BLaER1 treated with 17β-estradiol and CSF1 and Interleukin-3, amounts not matched to agents 10 nM and 100 nM (cell line): Measurements from ENCODE around the gene C11orf68.

ENCODE experiments used
- H3K27ac ChIP-seq, 11 experiments: shearing (Covaris generic); formaldehyde crosslinking; 2 replicates each; pipeline ENCODE4 v1.8.1; 2022
- H3K27me3 ChIP-seq, 11 experiments: shearing (Covaris generic); formaldehyde crosslinking; 2 replicates each; pipeline ENCODE4 v1.8.1; 2022
- H3K36me3 ChIP-seq, 11 experiments: shearing (Covaris generic); formaldehyde crosslinking; 2 replicates each; pipeline ENCODE4 v1.8.1; 2022
- H3K4me1 ChIP-seq, 10 experiments: shearing (Covaris generic); formaldehyde crosslinking; 2 replicates each; pipeline ENCODE4 v1.8.1; 2022
- H3K4me2 ChIP-seq, 11 experiments: shearing (Covaris generic); formaldehyde crosslinking; 2 replicates each; pipeline ENCODE4 v1.8.1; 2022
- H3K4me3 ChIP-seq, 10 experiments: shearing (Covaris generic); formaldehyde crosslinking; 2 replicates each; pipeline ENCODE4 v1.8.1; 2022
- H3K9ac ChIP-seq, 11 experiments: shearing (Covaris generic); formaldehyde crosslinking; 2 replicates each; pipeline ENCODE4 v1.8.1; 2022
- H3K9me3 ChIP-seq, 11 experiments: shearing (Covaris generic); formaldehyde crosslinking; replicated peaks in 1 of 11; 2 replicates each; pipeline ENCODE4 v1.8.1; 2022
- H4K20me1 ChIP-seq, 11 experiments: shearing (Covaris generic); formaldehyde crosslinking; 2 replicates each; pipeline ENCODE4 v1.8.1; 2022
- Cebpa-rat ChIP-seq, 11 experiments: shearing (Covaris generic); IDR thresholded peaks; 2 replicates each; pipeline ENCODE4 v1.8.1; 2022

C11orf68 gene

DNA sequence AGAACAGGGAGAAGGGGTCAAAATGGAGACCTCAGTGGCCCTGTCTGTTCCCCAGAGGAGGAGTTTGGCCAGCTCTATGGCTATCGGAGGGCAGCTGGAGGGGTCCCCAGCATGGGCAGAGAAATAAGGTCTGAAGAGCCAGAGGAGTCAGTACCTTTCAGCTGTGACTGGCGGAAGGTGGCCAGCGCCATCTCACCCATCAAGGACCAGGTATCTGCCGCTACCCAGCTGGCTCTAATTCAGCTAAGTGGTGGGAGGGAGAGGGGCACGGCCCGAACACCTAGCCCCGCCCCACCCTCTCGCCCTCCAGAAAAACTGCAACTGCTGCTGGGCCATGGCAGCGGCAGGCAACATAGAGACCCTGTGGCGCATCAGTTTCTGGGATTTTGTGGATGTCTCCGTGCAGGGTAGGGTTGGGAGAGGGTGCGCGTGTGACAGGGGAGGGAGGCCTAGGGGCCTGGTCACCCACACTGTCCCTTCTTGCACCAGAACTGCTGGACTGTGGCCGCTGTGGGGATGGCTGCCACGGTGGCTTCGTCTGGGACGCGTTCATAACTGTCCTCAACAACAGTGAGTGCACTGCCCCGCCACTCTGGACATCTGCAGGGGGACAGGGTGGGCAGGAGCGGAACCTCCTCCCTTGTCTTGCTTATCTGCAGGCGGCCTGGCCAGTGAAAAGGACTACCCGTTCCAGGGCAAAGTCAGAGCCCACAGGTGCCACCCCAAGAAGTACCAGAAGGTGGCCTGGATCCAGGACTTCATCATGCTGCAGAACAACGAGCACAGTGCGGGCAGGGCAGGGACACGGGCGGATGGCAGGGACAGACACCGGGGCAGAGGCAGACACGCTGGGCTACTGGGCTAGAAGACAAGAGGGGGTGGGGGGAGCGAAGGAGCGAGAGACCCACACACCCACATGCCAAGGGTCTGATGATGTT lies 36.5 kb downstream of the C11orf68 start:
- Histone ChIP-seq H3K36me3 (peaks cover 45 to 60% (median 50%) of the 10 kb centered on the region in 11 experiments), H3K4me2 (peak overlapping the region; percentile 68 to 94 (median 88); a peak in 20 of 22 replicates), H3K27ac (peak overlapping the region in 1 of 11 experiments; percentile 51; a peak in 2 of 22 replicates), H3K9ac (peak overlapping the region in 7 of 11 experiments; percentile 6 to 57 (median 49); a peak in 3 of 22 replicates), H3K4me3 (no peak overlapping the region), H3K4me1 (peaks cover 59 to 84% (median 77%) of the 10 kb centered on the region in 10 experiments), H3K27me3 (no peaks in the 10 kb centered on the region), H4K20me1 (peaks cover 0 to 56% (median 28%) of the 10 kb centered on the region in 11 experiments; a peak in 15 of 22 replicates), H3K9me3 (no peaks in the 10 kb centered on the region)
- no peak for TF ChIP-seq Cebpa-rat (IDR thresholded peaks at IDR 0.05)

DNA sequence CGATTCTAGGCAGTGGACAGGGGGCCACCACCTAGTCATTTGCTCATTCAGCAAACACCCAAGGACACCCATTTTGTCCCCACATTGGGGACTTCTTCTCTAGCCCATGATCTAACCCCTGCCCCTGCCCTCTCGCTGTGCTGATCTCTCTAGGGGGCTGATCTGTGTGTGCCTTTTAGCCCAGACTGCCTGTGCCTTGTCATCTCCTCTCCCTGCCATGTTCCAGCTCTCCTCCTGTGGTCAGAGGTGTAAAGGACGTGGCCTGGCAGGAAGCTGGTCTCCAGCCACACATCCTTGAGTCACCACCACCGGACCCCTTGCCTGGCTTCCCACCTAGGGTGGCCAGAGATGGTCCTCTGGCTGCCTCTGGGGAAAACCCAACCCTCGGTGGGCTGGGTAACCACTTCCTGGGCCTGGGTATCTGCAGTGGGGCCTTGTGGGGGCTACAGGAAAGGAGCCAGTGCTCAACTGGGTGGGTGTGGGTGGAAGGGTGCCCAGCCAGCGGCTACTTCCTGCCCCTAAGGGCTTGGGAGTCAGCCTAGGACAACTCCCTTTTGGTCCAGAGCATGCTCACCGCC lies 37.9 kb downstream of the C11orf68 start:
- H3K4me2 ChIP-seq, result peak overlapping the region; percentile 68 to 94 (median 88)
- H3K36me3 ChIP-seq, result peaks cover 35 to 46% (median 39%) of the 10 kb centered on the region in 11 experiments
- H4K20me1 ChIP-seq, result peaks cover 0 to 43% (median 22%) of the 10 kb centered on the region in 11 experiments; a peak in 15 of 22 replicates
- TF ChIP-seq Cebpa-rat (IDR thresholded peaks at IDR 0.05), result no peak
- no peaks in the 10 kb centered on the region for H3K27me3 ChIP-seq
- peak overlapping the region in 2 of 10 experiments; percentile 7 to 54; a peak in 1 of 20 replicates for H3K4me3 ChIP-seq
- peak overlapping the region in 9 of 11 experiments; percentile 6 to 57 (median 38); a peak in 12 of 22 replicates for H3K9ac ChIP-seq
- no peaks in the 10 kb centered on the region for H3K9me3 ChIP-seq
- peaks cover 45 to 81% (median 65%) of the 10 kb centered on the region in 10 experiments for H3K4me1 ChIP-seq
- H3K27ac ChIP-seq, result peak overlapping the region in 8 of 11 experiments; percentile 2 to 58 (median 34); a peak in 13 of 22 replicates

GRCh38 chr11:65880027-65880426 lies 38.8 kb downstream of the C11orf68 start:
- TF ChIP-seq Cebpa-rat (IDR thresholded peaks at IDR 0.05), result no peak
- Histone ChIP-seq H3K27ac (peak overlapping the region in 5 of 11 experiments; percentile 13 to 48 (median 41); a peak in 7 of 22 replicates), H3K4me2 (peak overlapping the region; percentile 55 to 94 (median 86)), H3K4me3 (peak overlapping the region in 3 of 10 experiments; percentile 25 to 47 (median 36); a peak in 2 of 20 replicates), H4K20me1 (peaks cover 0 to 34% (median 15%) of the 10 kb centered on the region in 11 experiments; a peak in 15 of 22 replicates), H3K27me3 (no peaks in the 10 kb centered on the region), H3K36me3 (peaks cover 26 to 37% (median 30%) of the 10 kb centered on the region in 11 experiments), H3K9me3 (no peaks in the 10 kb centered on the region), H3K4me1 (peaks cover 36 to 72% (median 56%) of the 10 kb centered on the region in 10 experiments), H3K9ac (peak overlapping the region in 7 of 11 experiments; percentile 4 to 53 (median 15); a peak in 7 of 22 replicates)

DNA sequence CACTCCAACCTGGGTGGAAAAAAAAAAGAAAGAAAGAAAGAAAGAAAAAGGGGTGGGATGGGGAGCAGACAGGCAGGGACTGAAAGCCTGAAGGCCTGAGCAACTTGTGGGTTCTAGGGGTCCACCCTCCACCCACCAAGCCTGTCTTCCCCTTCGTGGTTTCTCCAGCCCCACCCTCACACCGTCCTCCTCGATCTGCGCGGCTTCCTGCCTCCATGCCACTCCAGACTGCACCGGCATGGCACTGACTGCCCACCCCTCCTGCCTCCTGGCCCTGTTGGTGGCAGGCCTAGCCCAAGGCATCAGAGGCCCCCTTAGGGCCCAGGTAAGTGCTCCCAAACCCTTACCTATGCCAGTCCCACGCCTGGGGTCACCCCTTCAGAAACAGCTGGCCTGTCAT lies 39.2 kb downstream of the C11orf68 start, which contains the start of gene CTSW:
TSS of gene CTSW (plus strand) at position 221 of the 400 bp plus-strand sequence. CDS start at position 239, 18 bp downstream.
- Histone ChIP-seq H4K20me1 (peaks cover 0 to 29% (median 12%) of the 10 kb centered on the region in 11 experiments; a peak in 12 of 22 replicates), H3K9ac (peak within 1 kb of the TSS in 9 of 11 experiments; percentile 4 to 57 (median 38); a peak in 10 of 22 replicates), H3K4me3 (peak within 1 kb of the TSS in 3 of 10 experiments; percentile 25 to 47 (median 36); a peak in 2 of 20 replicates), H3K27me3 (no peaks in the 10 kb centered on the region), H3K36me3 (peaks cover 24 to 33% (median 26%) of the 10 kb centered on the region in 11 experiments), H3K27ac (peak within 1 kb of the TSS in 8 of 11 experiments; percentile 2 to 58 (median 42); a peak in 10 of 22 replicates), H3K9me3 (no peaks in the 10 kb centered on the region), H3K4me1 (peaks cover 32 to 68% (median 52%) of the 10 kb centered on the region in 10 experiments), H3K4me2 (peak within 1 kb of the TSS; percentile 68 to 94 (median 88))
- TF ChIP-seq Cebpa-rat (IDR thresholded peaks at IDR 0.05), result no peak

GRCh38 chr11:65873318-65874156 lies 45.3 kb downstream of the C11orf68 start:
- H3K9ac ChIP-seq, result peak overlapping the region; percentile 52 to 80 (median 74)
- peaks cover 46 to 71% (median 58%) of the 10 kb centered on the region in 10 experiments for H3K4me1 ChIP-seq
- H3K4me3 ChIP-seq, result peak overlapping the region; percentile 51 to 72 (median 58)
- peak overlapping the region; percentile 88 to 100 (median 98) for H3K4me2 ChIP-seq
- H3K36me3 ChIP-seq, result peaks cover 0 to under 1% (median 0%) of the 10 kb centered on the region in 11 experiments; a peak in 1 of 22 replicates
- H3K9me3 ChIP-seq, result no peaks in the 10 kb centered on the region
- TF ChIP-seq Cebpa-rat (IDR thresholded peaks at IDR 0.05), result no peak
- peaks cover 0 to 32% (median 24%) of the 10 kb centered on the region in 11 experiments; a peak in 17 of 22 replicates for H4K20me1 ChIP-seq
- peaks cover 0 to 33% (median 21%) of the 10 kb centered on the region in 11 experiments; a peak in 19 of 22 replicates for H3K27me3 ChIP-seq
- H3K27ac ChIP-seq, result peak overlapping the region; percentile 36 to 72 (median 56); a peak in 20 of 22 replicates

DNA sequence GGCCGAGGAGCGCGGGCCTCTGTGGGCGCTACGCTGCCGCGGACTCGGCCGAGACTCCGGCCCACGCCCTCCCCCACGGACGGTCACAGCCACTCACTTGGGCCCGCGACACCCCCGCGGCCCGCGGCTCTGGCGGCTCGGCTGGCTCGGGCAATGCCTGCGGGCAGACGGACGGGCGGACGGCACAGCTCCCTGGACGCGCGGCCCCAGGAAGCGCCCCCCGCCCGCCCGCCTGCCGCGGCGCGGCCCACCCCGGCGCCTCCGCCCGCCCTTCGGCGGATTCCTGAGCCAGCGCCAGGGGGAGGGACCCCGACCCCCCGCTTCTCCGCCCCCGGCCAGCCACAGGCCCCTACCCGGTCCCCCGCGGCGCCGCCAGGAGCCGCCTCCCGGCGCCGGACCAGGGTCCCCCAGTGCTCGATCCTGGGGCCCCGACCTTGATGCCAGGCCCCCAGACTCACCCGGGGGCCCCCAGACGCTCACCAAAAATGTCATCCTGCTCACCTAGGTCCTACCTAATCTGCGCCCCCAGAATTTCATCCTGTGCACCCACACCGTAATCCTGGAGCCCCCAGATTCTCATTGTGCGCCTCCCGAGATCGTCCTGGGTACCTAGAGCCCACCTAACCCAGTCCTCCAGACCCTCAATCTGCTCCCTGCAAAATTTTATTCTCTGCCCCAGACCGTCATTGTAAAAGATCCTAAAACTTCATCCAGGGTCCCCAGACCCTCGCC lies 46.1 kb downstream of the C11orf68 start, which contains the start of gene EFEMP2:
TSS of gene EFEMP2 (minus strand) at position 215 of the 732 bp plus-strand sequence. CDS start 446 bp downstream, outside the sequence.
- peak within 1 kb of the TSS; percentile 91 to 100 (median 98) for H3K4me2 ChIP-seq
- H3K4me3 ChIP-seq, result peak within 1 kb of the TSS; percentile 51 to 72 (median 58)
- H3K9me3 ChIP-seq, result no peaks in the 10 kb centered on the region
- H3K27me3 ChIP-seq, result peaks cover 0 to 33% (median 25%) of the 10 kb centered on the region in 11 experiments; a peak in 19 of 22 replicates
- H3K36me3 ChIP-seq, result peaks cover 0 to 9% (median 5%) of the 10 kb centered on the region in 11 experiments; a peak in 6 of 22 replicates
- peak within 1 kb of the TSS; percentile 52 to 80 (median 74) for H3K9ac ChIP-seq
- H4K20me1 ChIP-seq, result peaks cover 0 to 40% (median 32%) of the 10 kb centered on the region in 11 experiments; a peak in 17 of 22 replicates
- TF ChIP-seq Cebpa-rat (IDR thresholded peaks at IDR 0.05), result no peak
- peaks cover 46 to 64% (median 58%) of the 10 kb centered on the region in 10 experiments for H3K4me1 ChIP-seq
- H3K27ac ChIP-seq, result peak within 1 kb of the TSS; percentile 36 to 72 (median 56); a peak in 20 of 22 replicates
